Hippocampal formation (tissue), 2 donors: ENCODE results near the gene PCSK9.
"Not testable (repeated sequence)": the region's sequence is repeated elsewhere in the genome, so short reads cannot be mapped to it uniquely, and the experiment has no call there.

Experiments used
- DNase-seq, 2 donors: peaks; one replicate each; lab custom pipeline; 2025; lab: John Stamatoyannopoulos, UW

The PCSK9 gene

GRCh38 chr1:55079651-55080050 is 40.3 kb downstream of the PCSK9 start:
- no peak for DNase-seq

GRCh38 chr1:55081188-55081904 is 42.0 kb downstream of the PCSK9 start:
- no peak for DNase-seq

GRCh38 chr1:55081905-55082296 is 42.6 kb downstream of the PCSK9 start:
- no peak for DNase-seq

GRCh38 chr1:55084257-55084656 is 44.9 kb downstream of the PCSK9 start:
- no peak for DNase-seq

- no peak for DNase-seq
Measured at GRCh38 chr1:55087439-55087838, 48.1 kb downstream of the PCSK9 start.

- DNase-seq = no peak
Measured at GRCh38 chr1:55088413-55088812, 49.1 kb downstream of the PCSK9 start.

- DNase-seq = no peak
Measured at GRCh38 chr1:55089683-55090082, 50.3 kb downstream of the PCSK9 start.

- no peak for DNase-seq
Measured at GRCh38 chr1:55092475-55092874, 53.1 kb downstream of the PCSK9 start.

- no peak for DNase-seq
Measured at GRCh38 chr1:55095095-55095494, 55.7 kb downstream of the PCSK9 start.

GRCh38 chr1:55103891-55104290 is 64.5 kb downstream of the PCSK9 start:
- no peak for DNase-seq

GRCh38 chr1:55107101-55107500 is 67.8 kb downstream of the PCSK9 start:
- no peak for DNase-seq

- not testable (repeated sequence) for DNase-seq
Measured at GRCh38 chr1:55109005-55109404, 69.7 kb downstream of the PCSK9 start.
